ENCODE measurements around the gene SKAP1.
A peak's percentile ranks its signal among the peaks of the same experiment; 100 is the strongest.

Gene SKAP1

GRCh38 chr17:48328457-48328856 lies 101.6 kb downstream of the SKAP1 start:
- no peaks in the 10 kb centered on the region for H3K9me3 ChIP-seq (replicated peaks; ENCODE audit: insufficient read depth, low read length)
- no peak overlapping the region for H3K4me3 ChIP-seq (ENCODE audit: low read length)
- H3K9ac ChIP-seq (ENCODE audit: low read length) = no peak overlapping the region
- H3K4me2 ChIP-seq (ENCODE audit: low read depth, low read length) = no peak overlapping the region
- peaks cover 8% of the 10 kb centered on the region for H3K4me1 ChIP-seq (ENCODE audit: low read length)
- no peaks in the 10 kb centered on the region for H3K79me2 ChIP-seq (ENCODE audit: low read length)
- no peak overlapping the region for H3K27ac ChIP-seq (ENCODE audit: low read length)
- no peaks in the 10 kb centered on the region for H3K27me3 ChIP-seq (replicated peaks; ENCODE audit: insufficient read depth, low read length)
- H4K20me1 ChIP-seq (ENCODE audit: insufficient read depth, low read length) = no peaks in the 10 kb centered on the region
- no peaks in the 10 kb centered on the region for H3F3A ChIP-seq (ENCODE audit: insufficient read depth, low read length)
- H3K36me3 ChIP-seq (replicated peaks; ENCODE audit: insufficient read depth, low read length) = no peaks in the 10 kb centered on the region
- no peak overlapping the region for H2AFZ ChIP-seq (ENCODE audit: low read length)
- H3K9me2 ChIP-seq (replicated peaks; ENCODE audit: insufficient read depth, low read length) = no peaks in the 10 kb centered on the region
- DNase-seq = no peak
- TF ChIP-seq EZH2phosphoT487 (IDR thresholded peaks at IDR 0.05; ENCODE audit: low read length) (no peak), CTCF (IDR thresholded peaks at IDR 0.05; ENCODE audit: low read length) (no peak), EZH2 (optimal IDR thresholded peaks at IDR 0.05; ENCODE audit: low read depth, low read length) (no peak)

GRCh38 chr17:48326310-48326709 lies 103.7 kb downstream of the SKAP1 start:
- no peak for DNase-seq
- Histone ChIP-seq H3K27ac (ENCODE audit: low read length) (no peak overlapping the region), H3K9ac (ENCODE audit: low read length) (no peak overlapping the region), H3K4me1 (ENCODE audit: low read length) (no peaks in the 10 kb centered on the region), H3K27me3 (replicated peaks; ENCODE audit: insufficient read depth, low read length) (no peaks in the 10 kb centered on the region), H2AFZ (ENCODE audit: low read length) (no peak overlapping the region), H3K9me2 (replicated peaks; ENCODE audit: insufficient read depth, low read length) (no peaks in the 10 kb centered on the region), H4K20me1 (ENCODE audit: insufficient read depth, low read length) (no peaks in the 10 kb centered on the region), H3K36me3 (replicated peaks; ENCODE audit: insufficient read depth, low read length) (no peaks in the 10 kb centered on the region), H3K4me3 (ENCODE audit: low read length) (no peak overlapping the region), H3K79me2 (ENCODE audit: low read length) (no peaks in the 10 kb centered on the region), H3K4me2 (ENCODE audit: low read depth, low read length) (no peak overlapping the region), H3K9me3 (replicated peaks; ENCODE audit: insufficient read depth, low read length) (no peaks in the 10 kb centered on the region), H3F3A (ENCODE audit: insufficient read depth, low read length) (no peaks in the 10 kb centered on the region)
- TF ChIP-seq CTCF (IDR thresholded peaks at IDR 0.05; ENCODE audit: low read length) (no peak), EZH2 (optimal IDR thresholded peaks at IDR 0.05; ENCODE audit: low read depth, low read length) (no peak), EZH2phosphoT487 (IDR thresholded peaks at IDR 0.05; ENCODE audit: low read length) (no peak)

- Histone ChIP-seq H3F3A (ENCODE audit: insufficient read depth, low read length) (no peaks in the 10 kb centered on the region), H3K27me3 (replicated peaks; ENCODE audit: insufficient read depth, low read length) (no peaks in the 10 kb centered on the region), H3K27ac (ENCODE audit: low read length) (no peak overlapping the region), H3K36me3 (replicated peaks; ENCODE audit: insufficient read depth, low read length) (no peaks in the 10 kb centered on the region), H4K20me1 (ENCODE audit: insufficient read depth, low read length) (no peaks in the 10 kb centered on the region), H3K9ac (ENCODE audit: low read length) (no peak overlapping the region), H2AFZ (ENCODE audit: low read length) (no peak overlapping the region), H3K9me2 (replicated peaks; ENCODE audit: insufficient read depth, low read length) (no peaks in the 10 kb centered on the region), H3K4me2 (ENCODE audit: low read depth, low read length) (no peak overlapping the region), H3K79me2 (ENCODE audit: low read length) (no peaks in the 10 kb centered on the region), H3K9me3 (replicated peaks; ENCODE audit: insufficient read depth, low read length) (no peaks in the 10 kb centered on the region), H3K4me3 (ENCODE audit: low read length) (no peak overlapping the region), H3K4me1 (ENCODE audit: low read length) (no peaks in the 10 kb centered on the region)
- TF ChIP-seq EZH2 (optimal IDR thresholded peaks at IDR 0.05; ENCODE audit: low read depth, low read length) (no peak), CTCF (IDR thresholded peaks at IDR 0.05; ENCODE audit: low read length) (peak; percentile 14)
- DNase-seq = no peak
Observed at GRCh38 chr17:48322060-48322459, 108.0 kb downstream of the SKAP1 start.
